SJSA1 (cell line): Measurements from ENCODE around the gene ABCC10. TPM values are rescaled to one million over a fixed set of nuclear protein-coding genes. Genes with fewer than 3 reads are reported as not detected.
"Not testable (repeated sequence)": the region's sequence is repeated elsewhere in the genome, so short reads cannot be mapped to it uniquely, and the experiment has no call there.

Source experiments
- DNase-seq, 2 experiments: peaks; one replicate each; pipeline ENCODE4 v3.0.0-alpha.2; 2015 to 2020; ENCODE audit warnings: low spot score in 2 of 2, low read depth in 1 of 2
- H3K27ac ChIP-seq: fragments of 250-450 bp; sonication (Bioruptor Pico); 2 replicates; pipeline ENCODE4 v1.5.1; 2020; ENCODE audit warnings: mild to moderate bottlenecking, moderate library complexity
- H3K27me3 ChIP-seq: fragments of 250-450 bp; sonication (Bioruptor Pico); replicated peaks from 2 replicates; pipeline ENCODE4 v1.5.1; 2020; ENCODE audit warnings: mild to moderate bottlenecking, moderate library complexity
- H3K36me3 ChIP-seq: fragments of 250-450 bp; sonication (Bioruptor Pico); 2 replicates; pipeline ENCODE4 v1.5.1; 2020; ENCODE audit warnings: mild to moderate bottlenecking
- H3K4me1 ChIP-seq: fragments of 250-450 bp; sonication (Bioruptor Pico); replicated peaks from 2 replicates; pipeline ENCODE4 v1.6.1; 2021; ENCODE audit warnings: mild to moderate bottlenecking
- H3K4me3 ChIP-seq: fragments of 250-450 bp; sonication (Bioruptor Pico); 2 replicates; pipeline ENCODE4 v1.5.1; 2020; ENCODE audit warnings: mild to moderate bottlenecking
- H3K9me3 ChIP-seq: fragments of 250-450 bp; sonication (Bioruptor Pico); replicated peaks from 2 replicates; pipeline ENCODE4 v1.5.1; 2020; ENCODE audit warnings: mild to moderate bottlenecking
- total RNA-seq: library from RNA; depleted of rRNA; stranded (reverse); fragments of >200 nt; shearing (Covaris generic); gene quantifications from 2 replicates; pipeline ENCODE4 v1.2.3, GENCODE V29; 2014

Gene ABCC10
- total RNA-seq, 1 experiment from 2014 or later: 11.3 TPM

DNA sequence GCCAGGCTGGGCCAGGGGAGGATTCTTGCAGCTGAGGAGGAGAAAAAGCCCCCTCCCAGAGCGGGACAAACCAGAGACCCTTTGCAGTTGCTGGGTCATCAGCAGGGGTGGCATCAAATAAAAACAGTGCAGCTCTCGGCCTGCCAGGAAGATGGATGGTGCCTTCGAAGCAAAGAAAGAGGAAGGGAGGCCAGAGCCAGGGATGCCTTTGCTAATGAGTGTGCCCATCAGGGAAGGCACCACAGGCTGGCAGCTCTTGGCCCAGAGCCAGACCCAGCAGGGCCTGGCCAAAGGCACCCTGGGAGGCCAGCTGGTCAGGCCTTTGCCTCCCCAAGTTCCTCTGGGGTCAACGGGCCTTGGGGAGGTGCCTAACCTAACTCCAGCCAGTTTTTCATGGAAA is 31.6 kb upstream of the ABCC10 start:
- H3K4me3 ChIP-seq: no peak overlapping the region
- H3K27ac ChIP-seq: no peak overlapping the region
- H3K27me3 ChIP-seq: peaks cover 6% of the 10 kb centered on the region; the same call in 1 of the 2 replicates
- H3K4me1 ChIP-seq: no peaks in the 10 kb centered on the region
- no peak for DNase-seq
- H3K9me3 ChIP-seq: no peaks in the 10 kb centered on the region
- no peaks in the 10 kb centered on the region for H3K36me3 ChIP-seq

DNA sequence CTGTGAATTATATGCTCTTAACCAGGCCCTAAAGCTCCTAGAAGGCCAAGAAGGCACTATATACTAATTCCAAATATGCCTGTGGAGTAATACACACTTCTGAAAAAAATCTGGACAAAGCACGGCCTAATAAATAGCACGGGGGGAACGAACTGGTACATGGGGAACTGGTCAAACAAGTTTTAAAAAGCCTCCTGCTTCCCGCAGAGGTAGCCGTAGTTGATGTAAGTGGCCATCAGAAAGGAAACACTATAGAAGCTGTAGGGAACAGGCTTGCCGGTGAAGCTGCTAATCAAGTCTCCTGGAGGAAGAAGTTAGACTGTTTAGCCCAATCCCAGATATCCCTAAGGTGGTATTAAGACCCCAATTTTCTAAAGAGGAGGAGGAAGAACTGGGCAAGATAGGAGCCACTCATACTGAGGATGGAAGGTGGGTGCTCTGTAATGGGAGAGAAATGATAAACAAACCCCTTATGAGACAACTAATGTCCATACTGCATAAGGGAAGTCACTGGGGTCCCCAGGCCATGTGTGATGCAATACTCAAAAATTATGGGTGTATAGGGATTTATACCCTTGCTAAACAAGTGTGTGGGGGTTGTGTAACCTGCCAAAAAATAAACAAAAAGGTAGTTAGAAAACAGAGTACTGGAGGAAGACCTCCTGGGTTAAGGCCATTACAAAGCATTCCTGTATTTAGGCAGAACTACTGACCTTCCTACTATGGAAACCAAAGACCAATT is 30.8 kb upstream of the ABCC10 start:
- no peaks in the 10 kb centered on the region for H3K36me3 ChIP-seq
- no peak overlapping the region for H3K4me3 ChIP-seq
- no peaks in the 10 kb centered on the region for H3K9me3 ChIP-seq
- H3K27ac ChIP-seq: no peak overlapping the region
- DNase-seq: no peak
- H3K4me1 ChIP-seq: no peaks in the 10 kb centered on the region
- peaks cover 6% of the 10 kb centered on the region; the same call in 1 of the 2 replicates for H3K27me3 ChIP-seq

DNA sequence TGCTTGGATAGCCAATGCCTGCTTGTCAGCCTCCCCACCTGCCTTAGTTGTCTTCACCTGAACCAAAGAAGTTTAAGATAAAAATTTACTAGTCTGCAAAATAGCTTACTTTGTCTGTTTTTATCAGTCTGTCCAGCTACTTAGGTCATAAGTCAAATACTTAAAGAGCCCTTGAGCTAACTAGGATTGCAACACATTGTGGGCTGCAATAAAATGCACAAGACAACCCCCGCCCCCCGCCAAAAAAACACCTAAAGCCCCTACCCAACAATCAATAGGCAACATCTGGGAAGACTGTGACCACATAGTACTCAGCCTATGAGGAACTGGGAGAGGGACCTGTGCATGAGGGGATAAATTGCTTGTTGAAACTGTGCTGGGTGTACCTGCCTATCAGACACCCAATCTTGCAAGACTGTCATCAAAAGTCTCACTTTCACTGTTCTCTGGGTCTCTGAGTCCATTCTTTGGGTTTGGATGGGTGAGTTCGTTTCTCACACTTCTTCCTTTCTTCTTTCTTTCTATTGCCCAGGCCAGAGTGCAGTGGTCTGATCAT is 27.3 kb upstream of the ABCC10 start:
- no peak for DNase-seq
- H3K4me3 ChIP-seq: no peak overlapping the region
- H3K27me3 ChIP-seq: peaks cover 15% of the 10 kb centered on the region; the same call in 1 of the 2 replicates
- no peak overlapping the region for H3K27ac ChIP-seq
- H3K4me1 ChIP-seq: no peaks in the 10 kb centered on the region
- H3K9me3 ChIP-seq: no peaks in the 10 kb centered on the region
- H3K36me3 ChIP-seq: no peaks in the 10 kb centered on the region

DNA sequence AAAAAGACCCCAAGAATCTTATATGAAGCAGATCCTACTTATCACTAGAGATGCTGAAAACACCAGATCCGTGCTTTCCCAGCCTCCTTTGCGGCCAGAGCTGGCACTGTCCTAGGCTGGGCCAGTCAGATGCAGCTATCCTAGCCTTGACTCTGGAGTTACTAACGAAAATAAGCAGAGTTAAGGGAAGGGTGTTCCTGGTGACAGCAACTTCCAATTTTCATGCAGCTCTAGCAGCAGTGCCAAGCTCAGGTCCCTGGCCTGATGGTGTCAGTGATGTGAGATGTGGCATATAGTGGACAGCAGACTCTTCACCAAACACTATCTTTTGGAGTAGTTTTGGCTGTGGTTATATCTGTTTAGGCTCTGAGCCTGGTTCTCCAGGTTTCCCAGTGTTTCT is 25.6 kb upstream of the ABCC10 start:
- H3K4me1 ChIP-seq: no peaks in the 10 kb centered on the region
- no peak overlapping the region for H3K4me3 ChIP-seq
- H3K27ac ChIP-seq: no peak overlapping the region
- no peak for DNase-seq
- no peaks in the 10 kb centered on the region for H3K36me3 ChIP-seq
- H3K9me3 ChIP-seq: no peaks in the 10 kb centered on the region
- H3K27me3 ChIP-seq: peaks cover 15% of the 10 kb centered on the region

DNA sequence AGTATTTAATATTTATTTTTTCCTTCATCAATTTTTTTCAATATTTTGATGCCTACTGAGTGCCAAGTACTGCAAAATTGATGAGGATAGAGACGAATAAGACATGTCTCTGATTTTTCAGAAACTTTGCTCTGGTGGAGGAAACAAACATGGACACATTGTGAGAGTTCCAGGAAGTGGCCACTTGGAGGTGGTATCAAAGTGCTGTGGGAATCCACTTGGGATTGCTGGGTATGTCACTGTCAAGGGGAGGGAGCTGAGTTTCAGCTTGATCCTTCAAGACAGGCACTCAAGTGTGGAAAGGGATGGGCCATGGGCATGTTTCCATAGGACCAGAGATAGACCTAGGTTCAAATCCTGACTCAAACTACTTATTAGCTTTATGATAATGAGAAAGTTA is 24.5 kb upstream of the ABCC10 start:
- H3K9me3 ChIP-seq: no peaks in the 10 kb centered on the region
- DNase-seq: no peak
- H3K4me1 ChIP-seq: no peaks in the 10 kb centered on the region
- no peak overlapping the region for H3K27ac ChIP-seq
- peaks cover 15% of the 10 kb centered on the region for H3K27me3 ChIP-seq
- no peak overlapping the region for H3K4me3 ChIP-seq
- no peaks in the 10 kb centered on the region for H3K36me3 ChIP-seq

DNA sequence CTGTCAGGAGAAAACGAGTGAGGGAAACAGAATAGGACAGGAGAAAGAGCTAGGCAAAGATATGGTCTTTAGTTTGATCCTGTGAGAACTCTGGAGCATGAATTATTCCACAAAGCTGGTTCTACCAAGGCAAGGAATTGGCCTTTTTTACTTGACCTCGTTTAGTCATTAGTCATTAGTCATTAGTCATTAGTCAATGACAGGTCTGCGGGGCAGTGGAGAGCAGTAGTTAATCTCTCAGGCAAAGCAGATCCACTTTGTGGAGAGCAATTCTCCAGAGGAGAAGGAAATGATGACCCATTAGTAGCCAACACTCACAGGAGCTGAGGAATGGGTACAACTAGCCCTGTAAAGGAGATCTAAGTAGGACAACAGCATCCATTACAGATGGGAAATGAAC is 22.0 kb upstream of the ABCC10 start:
- DNase-seq: no peak
- Histone ChIP-seq H3K4me1 (no peaks in the 10 kb centered on the region), H3K27me3 (peaks cover 14% of the 10 kb centered on the region)

DNA sequence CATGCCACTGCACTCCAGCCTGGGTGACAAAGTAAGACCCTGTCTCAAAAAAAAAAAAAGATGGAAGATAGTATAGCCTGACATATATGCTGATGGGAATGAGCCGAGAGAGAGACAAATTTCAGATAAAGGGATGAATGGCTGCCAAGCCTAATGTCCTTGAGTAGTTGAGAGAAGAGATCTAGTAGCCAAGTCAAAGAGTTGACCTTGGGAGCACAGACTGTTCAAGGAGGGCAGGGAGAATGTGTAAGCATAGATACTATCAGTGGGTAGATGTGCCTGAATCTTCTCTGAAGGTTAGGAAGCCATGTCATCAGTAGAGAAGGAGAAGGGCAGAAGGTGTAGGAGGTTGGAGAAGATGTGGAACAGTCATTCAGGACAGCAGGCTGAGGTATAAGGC is 20.0 kb upstream of the ABCC10 start:
- H3K27me3 ChIP-seq: peaks cover 14% of the 10 kb centered on the region
- no peaks in the 10 kb centered on the region for H3K9me3 ChIP-seq
- H3K4me3 ChIP-seq: no peak overlapping the region
- no peak for DNase-seq
- H3K36me3 ChIP-seq: no peaks in the 10 kb centered on the region
- H3K4me1 ChIP-seq: no peaks in the 10 kb centered on the region
- no peak overlapping the region for H3K27ac ChIP-seq

More for the DNA sequence above, 22.0 kb upstream of the ABCC10 start:
- Histone ChIP-seq H3K4me3 (no peak overlapping the region), H3K27ac (no peak overlapping the region), H3K36me3 (no peaks in the 10 kb centered on the region), H3K9me3 (no peaks in the 10 kb centered on the region)

DNA sequence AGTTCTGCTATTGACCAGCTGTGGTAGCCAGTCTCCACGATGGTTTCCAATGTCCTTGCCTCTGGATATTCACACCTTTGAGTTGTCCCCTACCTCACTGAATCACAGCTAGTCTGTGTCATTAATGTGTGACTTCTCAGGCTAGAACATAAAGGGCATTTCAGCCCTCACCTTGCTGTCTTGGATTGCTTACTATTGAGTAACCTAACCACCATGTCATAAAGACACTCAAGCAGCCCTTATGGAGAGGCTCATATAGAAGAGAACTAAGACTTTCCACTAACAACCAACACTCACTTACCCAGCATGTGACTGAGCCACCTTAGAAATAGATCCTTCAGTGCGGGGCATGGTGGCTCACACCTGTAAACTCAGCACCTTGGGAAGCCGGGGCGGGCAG is 19.1 kb upstream of the ABCC10 start:
- Histone ChIP-seq H3K9me3 (no peaks in the 10 kb centered on the region), H3K4me1 (no peaks in the 10 kb centered on the region), H3K36me3 (no peaks in the 10 kb centered on the region), H3K27me3 (peaks cover 14% of the 10 kb centered on the region), H3K27ac (no peak overlapping the region), H3K4me3 (no peak overlapping the region)
- DNase-seq: no peak

DNA sequence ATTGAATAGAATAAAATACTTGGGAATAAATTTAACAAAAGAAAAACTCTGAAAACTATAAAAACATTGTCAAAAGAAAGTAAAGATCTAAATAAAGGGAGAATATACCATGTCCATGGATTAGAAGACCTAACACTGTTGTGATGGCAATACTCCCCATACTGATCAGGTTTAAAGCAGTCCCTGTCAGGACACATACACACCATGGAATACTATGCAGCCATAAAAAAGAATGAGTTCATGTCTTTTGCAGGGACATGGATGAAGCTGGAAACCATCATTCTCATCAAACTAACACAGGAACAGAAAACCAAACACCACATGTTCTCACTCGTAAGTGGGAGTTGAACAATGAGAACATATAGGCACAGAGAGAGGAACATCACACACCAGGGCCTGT is 16.6 kb upstream of the ABCC10 start:
- H3K9me3 ChIP-seq, H3K4me3 ChIP-seq, H3K36me3 ChIP-seq, H3K27me3 ChIP-seq, H3K4me1 ChIP-seq, H3K27ac ChIP-seq, DNase-seq: not testable (repeated sequence)

DNA sequence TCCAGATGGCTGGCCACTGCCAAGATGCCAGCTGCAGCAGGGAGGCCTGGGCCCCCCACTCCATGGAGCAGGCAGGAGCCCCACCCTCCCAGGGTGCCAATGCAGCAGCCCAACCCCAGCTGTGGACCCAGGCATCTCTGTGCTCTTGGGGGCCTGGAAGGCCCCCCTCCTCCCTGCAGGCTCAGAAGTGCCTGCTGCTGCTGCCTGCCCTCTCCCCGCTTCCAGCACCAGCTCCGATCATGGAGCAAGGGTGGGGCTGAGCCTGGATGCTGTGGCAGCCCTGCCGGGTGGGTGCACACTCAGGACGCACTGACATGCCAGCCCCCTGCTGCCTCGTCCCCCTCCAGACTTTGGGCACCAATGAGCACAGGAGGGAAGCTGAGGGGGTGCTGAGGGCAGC is 14.8 kb upstream of the ABCC10 start:
- DNase-seq: no peak
- Histone ChIP-seq H3K4me3 (no peak overlapping the region), H3K27me3 (0 out of 2 replicates have a peak, but pooled peaks cover 5% of the 10 kb centered on the region), H3K36me3 (no peaks in the 10 kb centered on the region), H3K27ac (no peak overlapping the region), H3K9me3 (no peaks in the 10 kb centered on the region), H3K4me1 (no peaks in the 10 kb centered on the region)

DNA sequence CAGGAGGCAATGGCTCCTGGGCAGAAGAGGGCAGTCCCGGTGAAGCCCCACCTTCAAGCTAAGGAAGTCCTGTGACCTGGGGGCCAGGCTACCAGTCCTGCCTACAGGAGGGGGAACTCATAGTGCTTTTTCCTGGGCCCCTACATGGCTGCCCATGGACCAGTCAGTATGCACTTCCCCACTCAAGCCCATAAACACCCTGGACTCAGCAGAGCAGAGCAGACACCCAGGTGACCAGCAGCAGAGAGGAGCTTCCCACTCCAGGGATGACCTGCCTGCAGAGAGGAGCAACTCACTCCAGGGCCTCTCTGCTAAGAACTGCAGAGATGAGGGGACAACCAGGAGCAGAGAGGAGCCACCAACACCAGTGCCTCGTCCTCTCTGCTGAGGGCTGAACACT is 14.3 kb upstream of the ABCC10 start:
- H3K4me3 ChIP-seq: no peak overlapping the region
- H3K4me1 ChIP-seq: no peaks in the 10 kb centered on the region
- H3K27me3 ChIP-seq: 0 out of 2 replicates have a peak, but pooled peaks cover 5% of the 10 kb centered on the region
- DNase-seq: no peak
- no peak overlapping the region for H3K27ac ChIP-seq
- H3K9me3 ChIP-seq: no peaks in the 10 kb centered on the region
- H3K36me3 ChIP-seq: no peaks in the 10 kb centered on the region

DNA sequence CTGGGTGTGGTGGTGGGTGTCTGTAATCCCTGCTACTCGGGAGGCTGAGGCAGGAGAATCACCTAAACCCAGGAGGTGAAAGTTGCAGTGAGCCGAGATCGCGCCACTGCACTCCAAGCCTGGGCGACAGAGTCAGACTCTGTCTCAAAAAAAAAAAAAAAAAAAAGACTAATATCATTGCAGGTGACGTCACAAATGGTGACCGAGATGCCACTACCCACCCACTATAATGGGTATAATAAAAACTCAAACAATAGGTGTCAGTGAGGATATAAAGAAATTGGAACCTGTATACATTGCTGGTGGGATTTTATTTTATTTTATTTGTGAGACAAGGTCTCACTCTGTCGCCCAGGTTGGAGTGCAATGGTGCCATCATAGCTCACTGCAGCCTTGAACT is 12.1 kb upstream of the ABCC10 start:
- H3K4me1 ChIP-seq, H3K4me3 ChIP-seq, DNase-seq, H3K27me3 ChIP-seq, H3K9me3 ChIP-seq, H3K27ac ChIP-seq, H3K36me3 ChIP-seq: not testable (repeated sequence)

DNA sequence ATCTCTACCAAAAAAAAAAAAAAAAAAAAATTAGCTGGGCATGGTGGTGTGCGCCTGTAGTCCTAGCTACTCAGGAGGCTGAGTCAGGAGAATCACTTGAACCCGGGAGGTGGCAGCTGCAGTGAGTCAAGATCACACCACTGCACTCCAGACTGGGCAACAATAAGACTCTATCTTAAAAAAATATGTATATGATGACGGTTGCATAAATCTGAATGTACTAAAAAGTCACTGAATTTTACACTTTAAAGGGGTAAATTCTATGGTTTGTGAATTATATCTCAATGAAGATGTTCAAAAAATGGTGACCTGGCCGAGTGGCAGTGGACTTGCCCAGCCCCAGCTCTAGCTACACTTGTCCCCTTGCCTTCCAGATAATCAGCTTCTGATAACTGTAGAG is 10.4 kb upstream of the ABCC10 start:
- H3K27me3 ChIP-seq: 0 out of 2 replicates have a peak, but pooled peaks cover 3% of the 10 kb centered on the region
- no peak overlapping the region for H3K4me3 ChIP-seq
- no peaks in the 10 kb centered on the region for H3K9me3 ChIP-seq
- H3K36me3 ChIP-seq: no peaks in the 10 kb centered on the region
- no peaks in the 10 kb centered on the region for H3K4me1 ChIP-seq
- no peak overlapping the region for H3K27ac ChIP-seq
- DNase-seq: no peak

DNA sequence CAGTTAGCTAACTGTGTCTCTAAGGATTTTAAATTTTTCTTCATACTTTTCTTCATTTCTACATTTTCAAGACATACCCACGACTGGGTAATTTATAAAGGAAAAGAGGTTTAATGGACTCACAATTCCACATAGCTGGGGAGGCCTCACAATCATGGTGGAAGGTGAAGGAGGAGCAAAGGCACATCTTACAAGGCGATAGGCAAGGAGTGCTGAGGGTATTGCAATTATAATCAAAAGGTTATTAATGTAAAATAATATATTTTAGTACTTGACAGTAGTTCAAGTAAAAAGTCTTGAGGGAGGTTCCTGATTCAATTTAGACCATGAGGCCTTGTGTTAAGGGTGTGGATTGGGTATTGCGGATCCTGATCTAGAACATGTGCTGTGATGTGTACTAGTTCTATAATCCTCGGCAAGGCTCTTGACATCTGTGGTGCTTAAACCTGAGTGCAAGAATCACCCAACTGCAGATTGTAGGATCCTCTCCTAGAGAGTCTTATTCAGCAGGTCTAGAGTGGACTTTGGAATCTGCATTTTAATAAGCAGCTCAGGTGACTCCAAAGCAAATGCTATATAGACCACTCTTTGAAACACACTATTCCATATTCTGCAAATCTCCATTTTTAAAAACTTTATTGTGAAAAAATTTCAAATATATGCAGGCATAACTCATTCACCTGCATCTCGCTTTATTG is 7.2 kb upstream of the ABCC10 start:
- Histone ChIP-seq H3K4me3 (no peak overlapping the region), H3K27me3 (0 out of 2 replicates have a peak, but pooled peaks cover 3% of the 10 kb centered on the region), H3K27ac (no peak overlapping the region), H3K4me1 (no peaks in the 10 kb centered on the region), H3K36me3 (no peaks in the 10 kb centered on the region), H3K9me3 (no peaks in the 10 kb centered on the region)
- no peak for DNase-seq
